GM04503 (cell line): ENCODE data around the gene SEPTIN8.

ENCODE experiments used
- DNase-seq: peaks from one replicate; pipeline ENCODE4 v3.0.0-alpha.2; 2012; ENCODE audit warnings: low read depth

The SEPTIN8 gene

GRCh38 chr5:132748522-132749000 lies 28.5 kb downstream of the SEPTIN8 start:
- no peak for DNase-seq

GRCh38 chr5:132747616-132748440 lies 29.2 kb downstream of the SEPTIN8 start:
- DNase-seq: no peak

GRCh38 chr5:132746954-132747615 lies 30.0 kb downstream of the SEPTIN8 start, which contains the start of gene CCNI2:
Gene CCNI2 (plus strand): TSS chr5:132747426. CDS start chr5:132747496, 70 bp downstream.
- DNase-seq: no peak

GRCh38 chr5:132746592-132746953 lies 30.5 kb downstream of the SEPTIN8 start:
- no peak for DNase-seq

- DNase-seq: no peak
Observed at GRCh38 chr5:132744659-132745058, 32.4 kb downstream of the SEPTIN8 start.

GRCh38 chr5:132742626-132743025 lies 34.4 kb downstream of the SEPTIN8 start:
- DNase-seq: no peak

- DNase-seq: no peak
Observed at GRCh38 chr5:132742158-132742557, 34.9 kb downstream of the SEPTIN8 start.

- DNase-seq: no peak
Observed at GRCh38 chr5:132739232-132739631, 37.8 kb downstream of the SEPTIN8 start.

GRCh38 chr5:132737982-132738681 lies 38.9 kb downstream of the SEPTIN8 start:
- no peak for DNase-seq

- peak; percentile 70 for DNase-seq
Observed at GRCh38 chr5:132736853-132737833, 39.9 kb downstream of the SEPTIN8 start, which contains the start of gene KIF3A. Gene KIF3A (minus strand): TSS chr5:132737546. CDS start chr5:132737419, 127 bp downstream.

GRCh38 chr5:132734687-132735086 lies 42.4 kb downstream of the SEPTIN8 start:
- DNase-seq: no peak

GRCh38 chr5:132733499-132734148 lies 43.4 kb downstream of the SEPTIN8 start:
- DNase-seq: no peak

GRCh38 chr5:132729896-132730295 lies 47.1 kb downstream of the SEPTIN8 start:
- DNase-seq: no peak

- no peak for DNase-seq
Observed at GRCh38 chr5:132725745-132726144, 51.3 kb downstream of the SEPTIN8 start.

- DNase-seq: no peak
Observed at GRCh38 chr5:132718544-132719312, 58.3 kb downstream of the SEPTIN8 start.

GRCh38 chr5:132714456-132715307 lies 62.4 kb downstream of the SEPTIN8 start:
- DNase-seq: no peak

GRCh38 chr5:132708645-132709044 lies 68.4 kb downstream of the SEPTIN8 start:
- DNase-seq: no peak

- DNase-seq: no peak
Observed at GRCh38 chr5:132704875-132705274, 72.2 kb downstream of the SEPTIN8 start.
